HG03378 (cell line): Measurements from ENCODE around the gene RBM20.
"Not testable (repeated sequence)": the region's sequence is repeated elsewhere in the genome, so short reads cannot be mapped to it uniquely, and the experiment has no call there.

Experiments
- ATAC-seq: cut with Tn5 transposase; IDR thresholded peaks from one replicate; pipeline ENCODE4 v1.9.1; 2021; ENCODE audit warnings: mild to moderate bottlenecking, moderate library complexity; ENCODE audit not compliant: unreplicated experiment

The RBM20 gene

GRCh38 chr10:110727785-110728184 is 83.6 kb downstream of the RBM20 start:
- not testable (repeated sequence) for ATAC-seq

GRCh38 chr10:110730345-110731050 is 86.4 kb downstream of the RBM20 start:
- ATAC-seq, result no peak

- ATAC-seq, result no peak
These were observed 89.2 kb downstream of the RBM20 start for GRCh38 chr10:110733218-110733952.

- no peak for ATAC-seq
These were observed 91.5 kb downstream of the RBM20 start for GRCh38 chr10:110735620-110736027.

GRCh38 chr10:110737886-110738634 is 93.9 kb downstream of the RBM20 start:
- ATAC-seq, result no peak

- ATAC-seq, result no peak
These were observed 95.7 kb downstream of the RBM20 start for GRCh38 chr10:110739811-110740271.

- no peak for ATAC-seq
These were observed 98.7 kb downstream of the RBM20 start for GRCh38 chr10:110742801-110743200.

GRCh38 chr10:110744782-110745181 is 100.6 kb downstream of the RBM20 start:
- ATAC-seq, result no peak

GRCh38 chr10:110746254-110746826 is 102.2 kb downstream of the RBM20 start:
- peak; percentile 46 for ATAC-seq

- ATAC-seq, result no peak
These were observed 103.0 kb downstream of the RBM20 start for GRCh38 chr10:110746969-110747608.

- no peak for ATAC-seq
These were observed 103.7 kb downstream of the RBM20 start for GRCh38 chr10:110747609-110748464.

GRCh38 chr10:110748970-110749369 is 104.8 kb downstream of the RBM20 start:
- no peak for ATAC-seq

GRCh38 chr10:110750931-110751330 is 106.8 kb downstream of the RBM20 start:
- no peak for ATAC-seq

- no peak for ATAC-seq
These were observed 107.7 kb downstream of the RBM20 start for GRCh38 chr10:110751850-110752249.

GRCh38 chr10:110753462-110753861 is 109.3 kb downstream of the RBM20 start:
- no peak for ATAC-seq

- no peak for ATAC-seq
These were observed 110.4 kb downstream of the RBM20 start for GRCh38 chr10:110754375-110755105.

- ATAC-seq, result no peak
These were observed 111.6 kb downstream of the RBM20 start for GRCh38 chr10:110755781-110756180.

- no peak for ATAC-seq
These were observed 112.7 kb downstream of the RBM20 start for GRCh38 chr10:110756876-110757275.

- no peak for ATAC-seq
These were observed 113.5 kb downstream of the RBM20 start for GRCh38 chr10:110757586-110757985.
